PC-3 (cell line): ENCODE data around the gene TNNC1. TPM values are rescaled to one million over a fixed set of nuclear protein-coding genes. Genes with fewer than 3 reads are reported as not detected.
A peak's percentile ranks its signal among the peaks of the same experiment; 100 is the strongest.

ENCODE experiments used
- ATAC-seq: fragments of 200-7000 bp; cut with Tn5 transposase; 2 replicates; pipeline ENCODE4 v1.9.1; 2020; ENCODE audit warnings: mild to moderate bottlenecking, moderate library complexity
- BruUV-seq: library from RNA; stranded (reverse); fragments of 400-500 nt; replicated peaks from 2 replicates; lab custom pipeline; 2021; lab: Mats Ljungman, UMichigan
- CTCF ChIA-PET: fragments of 300-600 bp; sonication (Branson Sonifier 250); formaldehyde crosslinking; loops from one replicate; lab custom pipeline; 2022; ENCODE audit warnings: antibody characterized with exemption; lab: Charles Lee
- POLR2A ChIA-PET: fragments of 300-600 bp; sonication (Branson Sonifier 250); formaldehyde crosslinking; loops from one replicate; lab custom pipeline; 2022; ENCODE audit warnings: antibody characterized with exemption; ENCODE audit not compliant: unreplicated experiment; lab: Charles Lee
- DNase-seq: peaks from one replicate; pipeline ENCODE4 v3.0.0-alpha.2; 2015
- H2AFZ ChIP-seq: fragments of 300-600 bp; sonication (generic); 2 replicates; pipeline ENCODE4 v1.6.0; 2016; ENCODE audit warnings: antibody characterized with exemption, low read length
- H3F3A ChIP-seq: fragments of 300-600 bp; sonication (generic); one replicate; pipeline ENCODE4 v1.6.0; 2017; ENCODE audit warnings: antibody characterized with exemption, low read length, control low read depth, mild to moderate bottlenecking; ENCODE audit not compliant: unreplicated experiment
- H3K27ac ChIP-seq: fragments of 300-600 bp; sonication (generic); 2 replicates; pipeline ENCODE4 v1.5.1; 2016; ENCODE audit warnings: mild to moderate bottlenecking, low read length
- H3K27me3 ChIP-seq: fragments of 300-600 bp; sonication (generic); 2 replicates; pipeline ENCODE4 v1.6.1; 2016; ENCODE audit warnings: low read length, mixed read lengths
- H3K36me3 ChIP-seq: fragments of 300-600 bp; sonication (generic); 2 replicates; pipeline ENCODE4 v1.6.1; 2016; ENCODE audit warnings: low read depth, mixed run types, low read length, mixed read lengths
- H3K4me1 ChIP-seq: fragments of 300-600 bp; sonication (generic); 2 replicates; pipeline ENCODE4 v1.5.1; 2016; ENCODE audit warnings: low read length; ENCODE audit not compliant: insufficient read depth
- H3K4me2 ChIP-seq: fragments of 300-600 bp; sonication (generic); 2 replicates; pipeline ENCODE4 v1.6.0; 2016; ENCODE audit warnings: low read length
- H3K4me3 ChIP-seq: fragments of 300-600 bp; sonication (generic); 2 replicates; pipeline ENCODE4 v1.5.1; 2016; ENCODE audit warnings: mild to moderate bottlenecking, low read length, mixed read lengths
- H3K79me2 ChIP-seq: fragments of 300-600 bp; sonication (generic); 2 replicates; pipeline ENCODE4 v1.6.1; 2017; ENCODE audit warnings: low read length, mixed read lengths
- H3K9ac ChIP-seq: fragments of 300-600 bp; sonication (generic); 2 replicates; pipeline ENCODE4 v1.6.0; 2016; ENCODE audit warnings: mild to moderate bottlenecking, low read length
- H3K9me2 ChIP-seq: fragments of 300-600 bp; sonication (generic); replicated peaks from 2 replicates; pipeline ENCODE4 v1.6.1; 2016; ENCODE audit warnings: mixed run types, low read length, mixed read lengths
- H3K9me3 ChIP-seq: fragments of 300-600 bp; sonication (generic); 2 replicates; pipeline ENCODE4 v1.6.1; 2016; ENCODE audit warnings: low read length, mixed read lengths
- H4K20me1 ChIP-seq: fragments of 300-600 bp; sonication (generic); 2 replicates; pipeline ENCODE4 v1.6.1; 2016; ENCODE audit warnings: low read length, mixed read lengths
- CTCF ChIP-seq: fragments of 300-600 bp; sonication (generic); conservative IDR thresholded peaks from 2 replicates; pipeline ENCODE4 v1.5.1; 2017; ENCODE audit warnings: antibody characterized with exemption, low read depth, mild to moderate bottlenecking, low read length
- EZH2 ChIP-seq: fragments of 300-600 bp; sonication (generic); IDR thresholded peaks from one replicate; pipeline ENCODE4 v1.6.1; 2017; ENCODE audit warnings: antibody characterized with exemption, mild to moderate bottlenecking, low read length; ENCODE audit not compliant: unreplicated experiment
- EZH2phosphoT487 ChIP-seq: fragments of 300-600 bp; sonication (generic); IDR thresholded peaks from 2 replicates; pipeline ENCODE4 v1.6.1; 2018; ENCODE audit warnings: mild to moderate bottlenecking, antibody characterized with exemption, low read length, borderline replicate concordance
- intact Hi-C: fragments of 100-400 bp; cut with micrococcal nuclease; formaldehyde crosslinking; loops from 2 replicates; pipeline ENCODE4 v1.9.0; 2023
- total RNA-seq: library from RNA; depleted of rRNA; stranded (reverse); fragments of >200 nt; gene quantifications from 2 replicates; pipeline ENCODE4 v1.2.3, GENCODE V29; 2014

The TNNC1 gene
- total RNA-seq, 1 experiment from 2014 or later = 4.9 TPM

- Histone ChIP-seq H3K4me1 (no peaks in the 10 kb centered on the region), H3K27me3 (no peaks in the 10 kb centered on the region), H3K9me3 (no peaks in the 10 kb centered on the region), H3K79me2 (peaks cover 12% of the 10 kb centered on the region; the same call in 1 of the 2 replicates), H3K36me3 (peaks cover 38% of the 10 kb centered on the region), H4K20me1 (no peaks in the 10 kb centered on the region; the same call in 1 of the 2 replicates), H3F3A (no peaks in the 10 kb centered on the region), H3K9ac (no peak overlapping the region), H3K27ac (no peak overlapping the region), H2AFZ (no peak overlapping the region), H3K9me2 (no peaks in the 10 kb centered on the region), H3K4me2 (no peak overlapping the region), H3K4me3 (no peak overlapping the region)
- no peak for TF ChIP-seq EZH2
- no peak for TF ChIP-seq EZH2phosphoT487
- peak; percentile 74 for TF ChIP-seq CTCF
- ATAC-seq (peak; percentile 85), DNase-seq (peak; percentile 55)
- BruUV-seq = no TSS peak
- CTCF ChIA-PET = no interaction called here
- POLR2A ChIA-PET = no interaction called here
- intact Hi-C loops = loop anchor here (2.0 kb wide), 1 partner anchor 61 kb away; the partner anchor contains the start of gene NT5DC2
Measured at GRCh38 chr3:52471371-52472238, 17.8 kb upstream of the TNNC1 start.

GRCh38 chr3:52470920-52471319, 17.1 kb upstream of the TNNC1 start:
- Histone ChIP-seq H4K20me1 (no peaks in the 10 kb centered on the region; the same call in 1 of the 2 replicates), H3F3A (no peaks in the 10 kb centered on the region), H3K4me2 (no peak overlapping the region), H2AFZ (no peak overlapping the region), H3K79me2 (peaks cover 12% of the 10 kb centered on the region; the same call in 1 of the 2 replicates), H3K36me3 (peaks cover 33% of the 10 kb centered on the region), H3K9me3 (no peaks in the 10 kb centered on the region), H3K9ac (no peak overlapping the region), H3K4me3 (no peak overlapping the region), H3K4me1 (no peaks in the 10 kb centered on the region), H3K27me3 (no peaks in the 10 kb centered on the region), H3K9me2 (no peaks in the 10 kb centered on the region), H3K27ac (no peak overlapping the region)
- BruUV-seq = no TSS peak
- intact Hi-C loops = no loop called here
- POLR2A ChIA-PET = no interaction called here
- CTCF ChIA-PET = no interaction called here
- TF ChIP-seq CTCF (no peak), EZH2 (no peak), EZH2phosphoT487 (no peak)
- DNase-seq = no peak
- no peak for ATAC-seq

- TF ChIP-seq EZH2 = no peak
- no peak for TF ChIP-seq EZH2phosphoT487
- TF ChIP-seq CTCF = no peak
- ATAC-seq = no peak
- Histone ChIP-seq H3K27ac (no peak overlapping the region), H3K9me3 (no peaks in the 10 kb centered on the region), H3K4me2 (no peak overlapping the region), H3K4me3 (no peak overlapping the region), H2AFZ (no peak overlapping the region), H3K36me3 (peaks cover 24% of the 10 kb centered on the region), H3F3A (no peaks in the 10 kb centered on the region), H3K4me1 (no peaks in the 10 kb centered on the region), H3K9me2 (no peaks in the 10 kb centered on the region), H4K20me1 (no peaks in the 10 kb centered on the region; the same call in 1 of the 2 replicates), H3K79me2 (peaks cover 12% of the 10 kb centered on the region; the same call in 1 of the 2 replicates), H3K9ac (no peak overlapping the region), H3K27me3 (no peaks in the 10 kb centered on the region)
- intact Hi-C loops = no loop called here
- no TSS peak for BruUV-seq
- ChIA-PET POLR2A (no interaction called here), CTCF (interaction anchor here (0.6 kb wide), 1 partner anchor 40 kb away, joined by 3 read pairs; no protein-coding TSS in a partner anchor)
- no peak for DNase-seq
Measured at GRCh38 chr3:52469001-52469400, 15.2 kb upstream of the TNNC1 start.
